ELF-1 (cell line): ENCODE results near the gene DNAL4.
A peak's percentile ranks its signal among the peaks of the same experiment; 100 is the strongest.

Experiments
- DNase-seq: peaks from one replicate; pipeline ENCODE4 v3.0.0-alpha.2; 2016; ENCODE audit warnings: low read depth, low spot score

The DNAL4 gene

GRCh38 chr22:38786631-38787030 is 7.3 kb downstream of the DNAL4 start:
- DNase-seq: no peak

GRCh38 chr22:38784856-38785255 is 9.1 kb downstream of the DNAL4 start:
- DNase-seq: no peak

- no peak for DNase-seq
These were observed 9.9 kb downstream of the DNAL4 start for GRCh38 chr22:38784035-38784434.

GRCh38 chr22:38783095-38783615 is 10.8 kb downstream of the DNAL4 start:
- DNase-seq: no peak

DNA sequence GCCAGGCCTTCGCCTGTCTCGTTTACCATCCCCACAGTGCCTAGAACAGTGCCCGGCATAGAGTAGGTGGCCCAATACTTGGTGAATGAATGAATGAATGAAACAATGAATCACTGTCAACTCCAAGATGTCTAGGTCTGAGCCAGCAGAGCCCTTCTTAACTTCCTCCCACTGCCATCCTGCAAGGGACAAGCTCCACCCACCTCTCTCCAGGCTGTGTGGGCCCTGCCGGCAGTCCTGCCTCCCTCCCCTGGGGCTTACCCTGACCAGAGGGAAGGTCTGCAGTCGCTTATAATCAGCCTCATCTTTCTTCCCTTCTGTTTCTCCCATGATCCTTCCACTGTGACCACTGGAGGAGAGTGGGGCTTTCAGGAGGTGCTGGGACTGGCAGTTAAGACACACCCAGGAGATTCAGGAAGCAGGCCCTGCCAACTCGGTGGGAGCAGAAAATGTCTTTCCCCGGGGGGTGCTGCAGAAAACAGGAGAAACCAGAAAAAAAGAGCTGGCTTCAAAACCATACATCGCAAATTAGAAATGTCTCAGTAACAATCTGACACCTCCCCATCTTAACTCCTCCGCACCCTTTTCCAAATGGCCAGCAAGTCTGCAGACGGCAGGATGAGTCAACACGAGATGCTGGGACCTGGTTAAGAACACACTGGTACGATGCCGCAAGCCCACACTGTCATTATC is 11.4 kb downstream of the DNAL4 start:
- DNase-seq: peak; percentile 18

DNA sequence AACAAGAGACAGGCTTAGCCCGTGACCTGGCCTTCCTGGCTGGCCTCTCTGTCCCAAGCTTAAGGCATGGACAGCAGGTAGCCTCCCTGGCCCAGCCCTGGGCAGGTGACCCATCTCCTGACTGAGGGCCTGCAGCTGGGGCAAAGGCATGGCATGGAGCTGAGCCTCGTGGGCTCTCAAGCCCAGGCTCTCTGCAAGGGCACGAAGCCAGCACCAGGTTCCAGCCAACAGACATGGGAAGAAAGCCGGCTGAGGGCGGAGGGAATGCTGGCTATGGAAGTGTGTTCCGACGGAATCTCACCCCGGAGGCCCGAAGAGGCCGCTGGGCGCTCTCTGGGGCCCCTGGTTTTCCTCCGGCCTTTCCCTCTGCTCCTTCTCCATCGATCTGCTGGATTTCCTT is 12.9 kb downstream of the DNAL4 start:
- no peak for DNase-seq

- no peak for DNase-seq
These were observed 16.8 kb downstream of the DNAL4 start for GRCh38 chr22:38777087-38777671.

DNA sequence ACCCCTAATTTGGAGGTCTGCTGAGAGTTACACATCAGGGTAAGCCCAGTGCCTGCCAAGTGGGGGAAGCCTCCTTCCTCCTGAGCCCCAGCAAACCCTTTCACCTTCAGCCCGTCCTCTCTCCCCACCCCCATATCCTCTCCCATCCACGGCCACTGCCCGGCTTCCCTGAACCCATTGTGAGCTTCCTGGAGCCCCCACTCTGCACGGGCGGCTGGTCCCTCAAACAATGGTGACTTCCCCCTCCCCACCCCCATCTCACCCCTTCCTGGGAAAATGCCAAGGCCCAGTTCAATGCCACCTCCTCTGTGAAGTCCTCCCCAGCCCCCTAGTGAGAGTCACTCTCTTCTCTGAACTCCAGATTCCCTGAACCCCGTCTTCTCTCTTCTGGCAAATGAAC is 17.9 kb downstream of the DNAL4 start:
- DNase-seq: no peak

GRCh38 chr22:38775656-38776055 is 18.3 kb downstream of the DNAL4 start:
- no peak for DNase-seq

DNA sequence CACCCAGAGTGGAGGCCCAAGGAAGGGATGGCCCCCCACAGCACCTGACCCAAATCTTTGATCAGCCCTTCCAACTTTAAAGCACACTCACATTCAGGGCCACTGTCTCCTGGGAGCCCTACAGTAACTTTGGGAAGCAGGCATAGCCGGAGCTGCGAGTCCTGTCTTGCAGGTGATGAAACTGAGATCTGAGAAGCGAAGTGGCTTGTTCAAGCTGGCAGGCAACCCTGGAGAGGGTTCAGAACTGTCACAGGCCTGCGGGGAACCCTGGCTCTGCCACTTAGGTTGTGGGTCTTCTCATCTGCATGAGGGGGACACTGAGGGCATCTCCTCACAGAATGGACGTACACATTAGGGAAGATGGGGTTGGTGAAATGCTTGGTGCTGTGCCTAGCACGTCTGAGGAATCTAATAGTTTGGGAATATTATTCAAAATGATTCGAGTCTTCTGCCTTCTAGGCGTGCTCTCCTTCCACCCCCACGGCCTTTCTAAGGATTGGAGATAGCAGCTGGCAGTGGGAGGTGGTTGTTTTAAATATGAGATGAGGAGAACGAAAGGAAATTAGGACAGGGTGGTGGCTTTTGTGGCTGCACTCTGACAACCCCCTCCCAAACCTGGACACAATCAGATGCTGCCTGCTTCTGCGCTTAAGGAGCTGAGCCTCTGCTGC is 19.3 kb downstream of the DNAL4 start:
- DNase-seq: no peak

- DNase-seq: no peak
These were observed 20.5 kb downstream of the DNAL4 start for GRCh38 chr22:38773363-38773946.

DNA sequence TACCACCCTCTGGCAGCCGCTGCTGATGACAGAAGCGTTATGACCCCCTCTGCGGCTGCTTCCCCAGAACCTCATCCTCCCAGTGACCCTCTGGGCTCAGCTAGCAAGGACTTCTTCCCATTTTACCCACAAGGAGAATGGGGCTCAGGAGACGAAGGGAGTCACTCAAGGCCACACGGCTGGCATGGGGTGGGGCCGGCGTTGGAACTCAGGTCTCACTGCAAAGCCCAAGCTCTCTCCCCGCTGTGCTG is 21.4 kb downstream of the DNAL4 start:
- no peak for DNase-seq

DNA sequence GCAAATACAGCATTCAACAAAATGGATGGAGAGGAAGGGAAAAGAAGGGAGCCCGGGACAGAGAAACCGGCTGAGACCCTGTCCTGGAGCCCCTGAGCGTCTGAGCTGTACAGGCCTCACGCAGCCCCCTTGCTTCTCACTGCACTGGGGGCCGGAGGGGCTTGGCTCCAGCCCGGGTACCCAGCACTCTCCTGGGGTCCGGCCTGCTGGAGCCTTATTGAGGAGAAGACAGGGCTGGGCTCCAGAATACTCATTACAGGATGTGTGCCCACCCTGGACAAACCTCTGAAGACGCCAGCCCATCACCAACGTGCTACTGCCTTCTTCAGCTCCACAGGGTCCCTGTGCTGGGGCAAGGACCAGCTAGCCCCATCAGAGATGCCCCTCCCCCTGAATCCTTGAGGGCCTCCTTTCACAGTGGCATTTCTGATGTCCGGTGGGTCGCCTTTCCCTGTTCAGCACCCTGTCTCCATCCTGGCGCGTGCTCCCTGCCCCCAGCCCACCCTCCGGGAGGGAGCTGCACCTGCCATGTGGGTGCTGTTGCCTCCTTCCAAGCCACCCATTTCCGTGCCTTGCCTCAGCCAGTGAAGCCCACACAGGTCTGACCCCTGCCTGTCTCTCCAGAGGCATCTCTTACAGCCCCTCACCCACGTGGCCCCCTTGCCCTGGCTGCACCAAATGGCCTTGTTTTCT is 23.5 kb downstream of the DNAL4 start:
- no peak for DNase-seq

GRCh38 chr22:38768036-38768435 is 25.9 kb downstream of the DNAL4 start:
- DNase-seq: no peak

DNA sequence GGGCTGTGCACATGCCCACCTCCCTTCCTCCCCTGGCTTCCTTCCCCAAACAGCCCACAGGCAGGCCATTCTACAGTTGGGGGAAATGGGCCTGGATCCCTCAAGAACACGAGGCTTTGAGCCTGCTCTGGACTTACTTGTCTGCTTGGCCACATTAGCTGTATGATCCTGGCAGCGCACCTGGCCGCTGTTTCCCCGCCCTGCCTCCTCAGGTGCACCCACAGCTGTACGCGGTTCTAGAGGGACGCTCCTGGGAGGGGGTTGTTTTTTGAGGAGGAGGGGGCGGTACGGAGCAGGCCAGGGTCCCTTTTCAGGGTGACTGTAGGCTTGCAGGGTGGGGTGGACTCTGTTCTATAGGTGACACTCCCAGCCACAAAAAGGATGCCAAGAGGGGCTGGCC is 26.6 kb downstream of the DNAL4 start:
- no peak for DNase-seq

DNA sequence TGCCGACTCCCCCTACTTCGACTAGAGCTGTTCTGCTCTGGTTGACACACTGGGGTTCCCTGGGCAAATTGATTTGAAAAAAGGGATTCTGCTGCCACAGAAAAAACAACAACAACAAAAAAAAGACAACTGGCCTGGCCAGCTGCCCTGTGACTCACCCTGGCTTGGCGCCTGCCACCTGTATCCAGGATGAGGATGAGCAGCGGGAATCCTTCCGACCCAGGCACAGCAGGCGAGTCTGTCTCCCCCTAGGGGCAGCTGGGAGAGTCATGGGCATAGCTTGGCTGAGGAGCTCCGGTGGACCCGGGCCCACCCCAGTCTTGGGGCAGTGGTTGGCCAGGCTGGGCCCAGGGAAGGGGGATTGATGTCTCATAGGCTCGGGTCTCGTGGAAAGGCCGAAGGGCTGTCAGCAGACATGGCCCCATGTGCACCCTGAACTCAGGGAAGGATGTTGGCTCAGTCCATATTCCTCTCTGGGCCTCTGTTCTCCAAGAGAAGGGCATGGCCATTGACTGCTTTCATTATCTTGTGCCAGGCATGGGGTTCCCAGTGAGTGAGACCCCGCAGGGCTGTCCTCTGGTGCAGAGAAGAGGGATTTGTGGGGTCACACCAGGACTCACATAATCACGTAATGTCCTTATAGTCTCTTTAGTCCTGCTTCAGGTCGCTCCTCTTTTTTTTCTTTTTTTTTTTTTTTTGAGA is 27.7 kb downstream of the DNAL4 start:
- DNase-seq: peak; percentile 81

- no peak for DNase-seq
These were observed 31.4 kb downstream of the DNAL4 start for GRCh38 chr22:38762551-38762983.

DNA sequence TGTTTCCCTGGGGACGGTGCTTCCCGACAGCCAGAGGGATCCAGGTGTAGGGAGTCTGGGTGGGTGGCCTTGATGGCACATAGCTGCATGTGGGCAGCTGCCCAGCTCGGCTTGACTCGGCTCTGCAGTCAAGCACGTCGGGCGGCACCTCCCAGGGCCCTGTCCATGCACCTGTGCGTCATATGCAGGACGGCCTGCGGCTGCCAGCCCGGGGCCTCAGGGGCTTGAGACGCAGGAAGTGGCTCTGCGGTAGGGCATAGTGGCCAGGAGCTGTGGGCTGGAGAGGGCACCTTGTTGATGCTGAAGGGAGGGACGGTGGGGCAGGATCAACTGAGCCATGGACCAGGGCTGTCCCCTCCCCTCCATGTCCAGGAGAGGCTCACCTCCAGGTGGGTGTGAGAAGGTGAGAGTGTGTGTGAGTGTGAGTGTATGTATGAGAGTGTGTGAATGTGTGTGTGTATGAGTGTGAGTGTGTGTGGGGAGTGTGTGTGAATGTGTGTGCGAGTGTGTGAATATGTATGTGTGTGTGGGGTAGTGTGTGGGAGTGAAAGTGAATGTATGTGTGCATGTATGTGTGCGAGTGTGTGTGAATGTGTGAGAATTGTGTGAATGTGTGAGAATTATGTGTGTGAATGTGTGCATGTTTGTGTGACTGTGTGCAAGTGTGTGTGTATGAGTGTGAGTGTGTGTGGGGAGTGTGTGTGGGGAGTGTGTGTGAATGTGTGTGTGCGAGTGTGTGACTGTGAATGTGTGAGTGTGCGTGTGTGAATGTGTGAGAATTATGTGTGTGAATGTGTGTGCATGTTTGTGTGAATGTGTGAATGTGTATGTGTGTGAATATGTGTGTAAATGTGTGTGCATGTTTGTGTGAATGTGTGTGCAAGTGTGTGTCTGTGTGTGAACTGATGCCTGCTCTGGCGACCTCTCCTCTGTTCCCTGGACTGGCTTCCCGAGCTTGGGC is 32.5 kb downstream of the DNAL4 start:
- DNase-seq: no peak

GRCh38 chr22:38760477-38761201 is 33.3 kb downstream of the DNAL4 start:
- peak; percentile 26 for DNase-seq

DNA sequence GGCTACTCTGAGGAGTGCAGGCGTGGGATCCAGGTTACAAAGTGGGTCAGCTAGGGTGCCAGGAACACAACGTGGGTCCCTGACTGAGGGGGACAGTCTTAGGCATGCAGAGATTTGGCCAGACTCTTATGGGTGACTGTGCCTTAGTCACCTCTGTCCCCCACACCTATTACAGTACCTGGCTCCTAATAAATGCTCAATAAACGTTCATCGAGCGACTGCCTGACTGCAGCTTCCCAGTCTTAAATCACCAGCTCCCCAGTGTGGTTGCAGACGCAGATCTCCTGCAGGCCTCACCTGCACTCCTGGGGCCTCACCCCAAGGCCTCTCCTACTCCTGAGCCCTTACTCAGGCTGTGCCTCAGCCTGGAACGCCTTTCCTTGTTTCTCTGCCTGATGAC is 34.9 kb downstream of the DNAL4 start:
- DNase-seq: no peak
